HCT116 (cell line): ENCODE data around the gene CST2. TPM values are rescaled to one million over a fixed set of nuclear protein-coding genes. Genes with fewer than 3 reads are reported as not detected.
"Not testable (repeated sequence)": the region's sequence is repeated elsewhere in the genome, so short reads cannot be mapped to it uniquely, and the experiment has no call there.

Experiments used
- ATAC-seq: fragments of 200-7000 bp; cut with Tn5 transposase; 2 replicates; pipeline ENCODE4 v1.9.1; 2020; ENCODE audit warnings: mild to moderate bottlenecking, moderate library complexity
- BruUV-seq: library from RNA; stranded (reverse); fragments of 400-500 nt; replicated peaks from 2 replicates; lab custom pipeline; 2021; lab: Mats Ljungman, UMichigan
- CTCF ChIA-PET: fragments of 300-600 bp; sonication (Branson Sonifier 250); formaldehyde crosslinking; loops from one replicate; lab custom pipeline; 2021; ENCODE audit warnings: antibody characterized with exemption; lab: Charles Lee
- POLR2A ChIA-PET: fragments of 300-600, 350-600 bp; sonication (Branson Sonifier 250); formaldehyde crosslinking; loops from one replicate; lab custom pipeline; 2021; ENCODE audit warnings: antibody characterized with exemption; lab: Charles Lee
- RAD21 ChIA-PET, 2 experiments: fragments of 300-600 bp; sonication (Branson Sonifier 250); formaldehyde crosslinking; loops; one replicate each; lab custom pipeline; 2023; ENCODE audit warnings: low total read pairs in 2 of 2; ENCODE audit not compliant: uncharacterized antibody in 2 of 2, unreplicated experiment in 2 of 2, low non-redundant PET in 1 of 2; lab: Charles Lee
- DNase-seq: peaks from one replicate; pipeline ENCODE4 v3.0.0-alpha.2; 2010; ENCODE audit warnings: low read depth, low spot score
- H2AFZ ChIP-seq: fragments of 200-600 bp; shearing (Covaris generic), sonication (generic); 2 replicates; pipeline ENCODE4 v1.6.1; 2017; ENCODE audit warnings: low read depth, mixed run types, mixed read lengths, antibody characterized with exemption, low read length; ENCODE audit not compliant: poor library complexity, severe bottlenecking
- H3K27ac ChIP-seq: 2 replicates; pipeline ENCODE4 v1.5.1; 2012; ENCODE audit warnings: low read depth, low read length
- H3K27me3 ChIP-seq: fragments of 200-600 bp; sonication (generic); 2 replicates; pipeline ENCODE4 v1.6.1; 2016; ENCODE audit warnings: mixed run types, low read length, mixed read lengths; ENCODE audit not compliant: insufficient read depth
- H3K36me3 ChIP-seq, 2 experiments: fragments of 200-500 bp in 1 of 2; fragments of 200-600 bp in 1 of 2; sonication (Bioruptor generic) in 1 of 2; sonication (generic) in 1 of 2; 2 replicates each; pipeline versions ENCODE4 v1.5.1 to v1.6.1; 2014 to 2016; ENCODE audit warnings: low read length in 2 of 2, inconsistent platforms in 1 of 2, mixed read lengths in 1 of 2, mixed run types in 1 of 2; ENCODE audit not compliant: insufficient read depth in 2 of 2, control insufficient read depth in 1 of 2
- H3K4me1 ChIP-seq, 2 experiments: fragments of 200-600 bp in 1 of 2; sonication (generic) in 1 of 2; 2 replicates each; pipeline versions ENCODE4 v1.5.1 to v1.6.1; 2012 to 2017; ENCODE audit warnings: low read length in 2 of 2, inconsistent platforms in 1 of 2, mild to moderate bottlenecking in 1 of 2, mixed read lengths in 1 of 2, mixed run types in 1 of 2, moderate library complexity in 1 of 2; ENCODE audit not compliant: insufficient read depth in 2 of 2, control insufficient read depth in 1 of 2
- H3K4me2 ChIP-seq: fragments of 200-600 bp; sonication (generic); 2 replicates; pipeline ENCODE4 v1.6.1; 2017; ENCODE audit warnings: mixed run types, low read length, mixed read lengths
- H3K4me3 ChIP-seq, 2 experiments: fragments of 200-600 bp in 1 of 2; sonication (generic) in 1 of 2; replicated peaks in 1 of 2; 2 replicates each; pipeline ENCODE4 v1.5.1; 2011 to 2016; ENCODE audit warnings: low read length in 2 of 2, control low read depth in 1 of 2, low read depth in 1 of 2, mild to moderate bottlenecking in 1 of 2, mixed read lengths in 1 of 2, mixed run types in 1 of 2
- H3K79me2 ChIP-seq: fragments of 200-600 bp; sonication (generic); 2 replicates; pipeline ENCODE4 v1.6.1; 2017; ENCODE audit warnings: mild to moderate bottlenecking, mixed run types, low read length, moderate library complexity, mixed read lengths; ENCODE audit not compliant: insufficient read depth
- H3K9ac ChIP-seq: fragments of 200-600 bp; sonication (generic); 2 replicates; pipeline ENCODE4 v1.6.1; 2016; ENCODE audit warnings: low read length, mixed read lengths
- H3K9me2 ChIP-seq: fragments of 200-600 bp; sonication (generic), shearing (Covaris generic); 2 replicates; pipeline ENCODE4 v1.6.1; 2017; ENCODE audit warnings: mixed run types, mild to moderate bottlenecking, moderate library complexity; ENCODE audit not compliant: insufficient read depth
- H3K9me3 ChIP-seq, 2 experiments: fragments of 200-500 bp in 1 of 2; fragments of 200-600 bp in 1 of 2; sonication (Bioruptor generic) in 1 of 2; sonication (generic) in 1 of 2; 2 replicates each; pipeline ENCODE4 v1.6.1; 2014 to 2017; ENCODE audit warnings: low read length in 2 of 2, mixed read lengths in 2 of 2, inconsistent platforms in 1 of 2, low read depth in 1 of 2, mild to moderate bottlenecking in 1 of 2, mixed run types in 1 of 2, moderate library complexity in 1 of 2; ENCODE audit not compliant: control insufficient read depth in 1 of 2, insufficient read depth in 1 of 2
- H4K20me1 ChIP-seq: fragments of 200-600 bp; sonication (generic), shearing (Covaris generic); 2 replicates; pipeline ENCODE4 v1.6.1; 2017; ENCODE audit warnings: mixed run types, mild to moderate bottlenecking, moderate library complexity; ENCODE audit not compliant: insufficient read depth
- CEBPB ChIP-seq: IDR thresholded peaks from 2 replicates; pipeline ENCODE4 v1.6.1; 2012; ENCODE audit warnings: low read depth
- ELF1 ChIP-seq: IDR thresholded peaks from 2 replicates; pipeline ENCODE4 v1.6.1; 2012; ENCODE audit warnings: low read depth, borderline replicate concordance
- EZH2 ChIP-seq: fragments of 200-600 bp; sonication (generic); IDR thresholded peaks from 2 replicates; pipeline ENCODE4 v1.6.1; 2017; ENCODE audit warnings: antibody characterized with exemption, mixed run types
- FOSL1 ChIP-seq: IDR thresholded peaks from 2 replicates; pipeline ENCODE4 v1.6.1; 2012; ENCODE audit warnings: low read depth
- intact Hi-C: fragments of 100-400 bp; cut with micrococcal nuclease; formaldehyde crosslinking; loops from 2 replicates; pipeline ENCODE4 v1.10.0; 2022
- total RNA-seq: library from RNA; stranded (reverse); gene quantifications from one replicate; pipeline ENCODE4 v1.2.1, GENCODE V29; 2021; ENCODE audit not compliant: unreplicated experiment

The CST2 gene
- total RNA-seq, 1 experiment from 2014 or later, result not detected

DNA sequence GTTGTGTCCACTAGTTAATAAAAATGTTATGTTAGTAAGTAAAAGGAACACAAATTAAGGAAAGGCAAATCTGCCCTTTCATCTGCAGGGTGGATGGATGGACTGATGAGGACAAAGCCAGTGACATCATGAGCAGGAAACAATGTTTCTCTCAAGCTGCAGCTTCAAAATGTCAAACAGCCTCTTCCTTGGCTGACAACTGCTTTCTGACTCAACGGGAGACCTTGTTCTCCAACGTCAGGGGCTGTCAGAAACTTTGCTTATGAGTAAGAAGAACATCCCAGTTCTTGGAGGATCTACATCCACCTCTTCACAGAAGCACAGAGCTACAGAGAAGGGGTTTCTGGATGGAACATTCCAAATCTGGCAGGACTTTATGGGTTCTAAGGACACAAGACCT lies 6.0 kb downstream of the CST2 start:
- Histone ChIP-seq H3K4me3 (no peak overlapping the region), H4K20me1 (no peaks in the 10 kb centered on the region), H3K9ac (no peak overlapping the region), H3K4me2 (no peak overlapping the region), H3K9me2 (no peaks in the 10 kb centered on the region), H3K9me3 (no peaks in the 10 kb centered on the region), H3K79me2 (no peaks in the 10 kb centered on the region), H2AFZ (no peak overlapping the region), H3K4me1 (no peaks in the 10 kb centered on the region), H3K36me3 (no peaks in the 10 kb centered on the region), H3K27ac (no peak overlapping the region), H3K27me3 (0 out of 2 replicates have a peak, but pooled peaks cover 2% of the 10 kb centered on the region)
- intact Hi-C loops, result no loop called here
- TF ChIP-seq ELF1, result no peak
- no peak for TF ChIP-seq FOSL1
- no peak for TF ChIP-seq CEBPB
- no peak for TF ChIP-seq EZH2
- ChIA-PET RAD21 (no interaction called here), CTCF (no interaction called here), POLR2A (no interaction called here)
- ATAC-seq (no peak), DNase-seq (no peak)
- BruUV-seq, result no TSS peak

DNA sequence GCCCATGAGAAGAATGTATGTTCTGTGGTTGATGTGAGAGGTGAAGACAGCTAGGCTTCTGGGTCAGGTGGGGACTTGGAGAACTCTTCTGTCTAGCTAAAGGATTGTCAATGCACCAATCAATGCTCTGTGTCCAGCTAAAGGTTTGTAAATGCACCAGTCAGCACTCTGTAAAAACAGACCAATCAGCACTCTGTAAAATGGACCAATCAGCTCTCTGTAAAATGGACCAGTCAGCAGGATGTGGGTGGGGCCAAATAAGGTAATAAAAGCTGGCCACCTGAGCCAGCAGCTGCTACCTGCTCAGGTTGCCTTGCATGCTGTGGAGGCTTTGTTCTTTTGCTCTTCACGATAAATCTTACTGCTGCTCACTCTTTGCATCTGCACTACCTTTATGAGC lies 15.0 kb downstream of the CST2 start:
- H3K4me3 ChIP-seq, H2AFZ ChIP-seq, H3K27ac ChIP-seq, H4K20me1 ChIP-seq, BruUV-seq, H3K9me2 ChIP-seq, H3K4me2 ChIP-seq, CTCF ChIA-PET, ATAC-seq, DNase-seq, H3K4me1 ChIP-seq, H3K9ac ChIP-seq, H3K27me3 ChIP-seq, H3K36me3 ChIP-seq, H3K9me3 ChIP-seq, intact Hi-C loops, RAD21 ChIA-PET, POLR2A ChIA-PET, H3K79me2 ChIP-seq: not testable (repeated sequence)

DNA sequence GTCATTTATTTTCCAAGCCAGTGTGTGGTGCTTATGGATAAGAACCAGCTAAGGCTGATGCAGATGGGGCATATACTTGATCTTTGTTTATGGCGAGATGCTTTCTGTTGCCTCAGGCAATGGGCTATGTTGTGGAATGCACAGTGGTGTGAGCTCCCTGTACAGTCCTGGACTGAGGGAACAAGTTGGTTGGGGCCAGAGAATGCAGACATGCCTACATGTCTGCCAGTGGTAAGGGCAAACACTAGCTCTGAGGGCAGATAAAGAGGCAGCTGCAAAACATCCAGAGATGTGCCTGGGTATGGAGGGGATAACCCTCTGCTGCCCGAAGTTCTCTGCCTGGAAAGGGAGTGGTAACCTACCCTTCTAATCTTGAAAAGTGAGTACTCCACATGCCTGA lies 16.2 kb downstream of the CST2 start:
- H3K27me3 ChIP-seq, H2AFZ ChIP-seq, H3K9ac ChIP-seq, POLR2A ChIA-PET, H3K9me2 ChIP-seq, H3K4me3 ChIP-seq, H3K27ac ChIP-seq, H3K9me3 ChIP-seq, H3K4me1 ChIP-seq, BruUV-seq, ATAC-seq, H3K4me2 ChIP-seq, H4K20me1 ChIP-seq, intact Hi-C loops, DNase-seq, H3K79me2 ChIP-seq, H3K36me3 ChIP-seq, RAD21 ChIA-PET, CTCF ChIA-PET: not testable (repeated sequence)
